Endothelial cell of umbilical vein (primary cell): Measurements from ENCODE around the gene ZNF816. TPM values are rescaled to one million over a fixed set of nuclear protein-coding genes. Genes with fewer than 3 reads are reported as not detected.

Experiments used
- BruUV-seq: library from RNA; stranded (reverse); fragments of 400-500 nt; replicated peaks from 2 replicates; lab custom pipeline; 2021; lab: Mats Ljungman, UMichigan
- CTCF ChIA-PET: fragments of 300-600, 350-600 bp; sonication (Branson Sonifier 250); formaldehyde crosslinking; loops from one replicate; lab custom pipeline; 2021; ENCODE audit warnings: antibody characterized with exemption, inconsistent platforms; lab: Charles Lee
- POLR2A ChIA-PET: fragments of 300-600, 350-600 bp; sonication (Branson Sonifier 250); formaldehyde crosslinking; loops from one replicate; lab custom pipeline; 2021; ENCODE audit warnings: antibody characterized with exemption, inconsistent platforms; lab: Charles Lee
- DNase-seq: peaks from one replicate; pipeline ENCODE4 v3.0.0-alpha.2; 2011; ENCODE audit warnings: low read depth, low spot score
- FAIRE-seq: peaks from 2 replicates; lab custom pipeline; 2011; peaks lifted over from hg19 to GRCh38; lab: Jason Lieb, UNC
- H2AFZ ChIP-seq: 2 replicates; pipeline ENCODE4 v1.6.0; 2012; ENCODE audit warnings: low read depth, low read length, control low read depth, inconsistent platforms
- H3K27ac ChIP-seq: 2 replicates; pipeline ENCODE4 v1.5.1; 2011; ENCODE audit warnings: low read depth, mild to moderate bottlenecking, control low read depth, low read length, moderate library complexity; ENCODE audit not compliant: insufficient read depth
- H3K27me3 ChIP-seq, 2 experiments: 2 replicates each; pipeline versions ENCODE4 v1.6.0 to v1.6.1; 2011; ENCODE audit warnings: low read length in 2 of 2, mixed read lengths in 1 of 2; ENCODE audit not compliant: control insufficient read depth in 2 of 2, insufficient read depth in 2 of 2
- H3K36me3 ChIP-seq, 2 experiments: 2 replicates in 1 of 2; 3 replicates in 1 of 2; pipeline ENCODE4 v1.5.1; 2011; ENCODE audit warnings: low read length in 2 of 2, mild to moderate bottlenecking in 1 of 2, moderate library complexity in 1 of 2; ENCODE audit not compliant: control insufficient read depth in 2 of 2, insufficient read depth in 2 of 2; ENCODE audit errors: extremely low read depth in 1 of 2
- H3K4me1 ChIP-seq: 3 replicates; pipeline ENCODE4 v1.5.1; 2011; ENCODE audit warnings: mild to moderate bottlenecking, low read length; ENCODE audit not compliant: control insufficient read depth, insufficient read depth; ENCODE audit errors: extremely low read depth
- H3K4me2 ChIP-seq: 2 replicates; pipeline ENCODE4 v1.6.1; 2011; ENCODE audit warnings: low read length, control low read depth, mixed read lengths; ENCODE audit not compliant: insufficient read depth
- H3K4me3 ChIP-seq, 3 experiments: fragments of 200-600 bp in 1 of 3; sonication (generic), shearing (Covaris generic) in 1 of 3; replicated peaks in 1 of 3; 2 replicates each; pipeline ENCODE4 v1.5.1; 2011 to 2016; ENCODE audit warnings: control low read depth in 3 of 3, low read length in 3 of 3, mild to moderate bottlenecking in 2 of 3, inconsistent platforms in 1 of 3, low read depth in 1 of 3, moderate library complexity in 1 of 3; ENCODE audit not compliant: insufficient read depth in 1 of 3
- H3K79me2 ChIP-seq: 2 replicates; pipeline ENCODE4 v1.6.0; 2012; ENCODE audit warnings: low read length, inconsistent platforms; ENCODE audit not compliant: control insufficient read depth, insufficient read depth
- H3K9ac ChIP-seq: replicated peaks from 2 replicates; pipeline ENCODE3; 2011; ENCODE audit warnings: low read length, control low read depth; ENCODE audit not compliant: insufficient read depth; ENCODE audit errors: extremely low read depth
- H3K9me1 ChIP-seq: replicated peaks from 3 replicates; pipeline ENCODE4 v1.6.0; 2011; ENCODE audit warnings: mild to moderate bottlenecking, low read length; ENCODE audit not compliant: control insufficient read depth, insufficient read depth; ENCODE audit errors: extremely low read depth
- H3K9me3 ChIP-seq: replicated peaks from 2 replicates; pipeline ENCODE4 v1.5.1; 2012; ENCODE audit warnings: low read length, inconsistent platforms; ENCODE audit not compliant: control insufficient read depth, insufficient read depth
- H4K20me1 ChIP-seq: replicated peaks from 2 replicates; pipeline ENCODE3; 2011; ENCODE audit warnings: mild to moderate bottlenecking, low read length; ENCODE audit not compliant: control insufficient read depth, insufficient read depth; ENCODE audit errors: extremely low read depth
- CTCF ChIP-seq, 2 donors: IDR thresholded peaks; 1 replicate in 1 of 2; 2 replicates in 1 of 2; pipeline ENCODE4 v1.5.1; 2011; ENCODE audit warnings: low read length in 2 of 2, mild to moderate bottlenecking in 2 of 2, moderate library complexity in 2 of 2, control low read depth in 1 of 2, inconsistent platforms in 1 of 2, low read depth in 1 of 2; ENCODE audit not compliant: insufficient read depth in 1 of 2; ENCODE audit errors: extremely low read depth in 1 of 2
- EZH2 ChIP-seq: IDR thresholded peaks from 2 replicates; pipeline ENCODE4 v1.6.1; 2012; ENCODE audit warnings: borderline replicate concordance, low read depth, mild to moderate bottlenecking, moderate library complexity, low read length, inconsistent platforms; ENCODE audit not compliant: severe bottlenecking
- FOS ChIP-seq: IDR thresholded peaks from 2 replicates; pipeline ENCODE4 v1.6.1; 2011; ENCODE audit warnings: mild to moderate bottlenecking, low read length, moderate library complexity, borderline replicate concordance; ENCODE audit not compliant: insufficient read depth
- GATA2 ChIP-seq: IDR thresholded peaks from 2 replicates; pipeline ENCODE4 v1.7.0; 2011; ENCODE audit warnings: low read depth, mild to moderate bottlenecking, moderate library complexity, mixed read lengths, low read length; ENCODE audit not compliant: insufficient read length, insufficient read depth
- JUN ChIP-seq: IDR thresholded peaks from 2 replicates; pipeline ENCODE4 v1.6.1; 2011; ENCODE audit warnings: borderline replicate concordance, low read depth; ENCODE audit not compliant: insufficient read length, insufficient read depth
- MYC ChIP-seq: IDR thresholded peaks from one replicate; pipeline ENCODE4 v1.6.1; 2011; ENCODE audit warnings: mild to moderate bottlenecking, low read depth, low read length
- POLR2A ChIP-seq: IDR thresholded peaks from 2 replicates; pipeline ENCODE4 v1.6.1; 2012; ENCODE audit warnings: low read depth, mild to moderate bottlenecking, control low read depth, low read length
- POLR2AphosphoS5 ChIP-seq: IDR thresholded peaks from 2 replicates; pipeline ENCODE4 v1.6.1; 2012; ENCODE audit warnings: low read depth, mild to moderate bottlenecking, control low read depth, low read length, moderate library complexity; ENCODE audit not compliant: insufficient read depth
- dilution Hi-C: fragments of 300-500 bp; cut with MboI; formaldehyde crosslinking; loops from one replicate; pipeline ENCODE4 v1.15.0; 2019; ENCODE audit warnings: low sequenced_read_pairs; ENCODE audit not compliant: extremely low pct_ligation_motif_present
- intact Hi-C: fragments of 100-400 bp; cut with micrococcal nuclease; formaldehyde crosslinking; loops from one replicate; pipeline ENCODE4 v1.10.0; 2022
- polyA plus RNA-seq, 4 experiments: library from polyadenylated mRNA; depleted of rRNA in 3 of 4; stranded (reverse) in 3 of 4; unstranded in 1 of 4; fragments of >200 nt; gene quantifications; 2 replicates each; pipeline versions ENCODE4 v1.2.1 to v1.2.3, GENCODE V29; 2011 to 2012; ENCODE audit warnings: missing spikeins in 1 of 4
- total RNA-seq: library from RNA; stranded (reverse); gene quantifications from 2 replicates; pipeline ENCODE4 v1.2.3, GENCODE V29; 2021
- TF ChIP-seq, protein P1 (sequence below): IDR thresholded peaks from 2 replicates; pipeline ENCODE4 v1.6.1; 2011; ENCODE audit not compliant: insufficient read depth, insufficient read length

The ZNF816 gene
- total and polyA plus RNA-seq, 2 donors (not counting 3 experiments of a cell fraction or from before 2014, with no cell fraction given) = 1.8 to 4.9 TPM

GRCh38 chr19:52957591-52957990 lies 5.1 kb downstream of the ZNF816 start:
- ChIA-PET POLR2A (no interaction called here), CTCF (no interaction called here)
- peaks cover 4% of the 10 kb centered on the region for H3K4me1 ChIP-seq
- H3K36me3 ChIP-seq = peaks cover 0 to 3% of the 10 kb centered on the region in 2 experiments
- H2AFZ ChIP-seq = no peak overlapping the region
- FAIRE-seq = no peak
- H3K9ac ChIP-seq = no peak overlapping the region
- no peak overlapping the region for H3K27ac ChIP-seq
- no peaks in the 10 kb centered on the region for H3K79me2 ChIP-seq
- H3K9me3 ChIP-seq = peaks cover 1% of the 10 kb centered on the region
- no peaks in the 10 kb centered on the region for H3K9me1 ChIP-seq
- no peak for DNase-seq
- no peaks in the 10 kb centered on the region for H4K20me1 ChIP-seq
- intact Hi-C loops = no loop called here
- H3K4me3 ChIP-seq = no peak overlapping the region
- no peak overlapping the region for H3K4me2 ChIP-seq
- no peaks in the 10 kb centered on the region for H3K27me3 ChIP-seq
- TF ChIP-seq POLR2AphosphoS5 = no peak
- BruUV-seq = no TSS peak
- dilution Hi-C loops = no loop called here

GRCh38 chr19:52956917-52957316 lies 5.8 kb downstream of the ZNF816 start:
- peaks cover 5% of the 10 kb centered on the region for H3K9me3 ChIP-seq
- peaks cover 3 to 4% of the 10 kb centered on the region in 2 experiments for H3K36me3 ChIP-seq
- ChIA-PET POLR2A (no interaction called here), CTCF (no interaction called here)
- intact Hi-C loops = no loop called here
- no peak overlapping the region for H2AFZ ChIP-seq
- H4K20me1 ChIP-seq = no peaks in the 10 kb centered on the region
- H3K27ac ChIP-seq = no peak overlapping the region
- H3K79me2 ChIP-seq = no peaks in the 10 kb centered on the region
- DNase-seq (no peak), FAIRE-seq (no peak)
- TF ChIP-seq EZH2 (no peak), CTCF (IDR thresholded peaks at IDR 0.05; ENCODE audit: extremely low read depth in 1 of 2, insufficient read depth in 1 of 2, low read depth in 1 of 2, low read length in 2 of 2) (no peak), JUN (no peak), FOS (no peak), GATA2 (no peak), POLR2A (no peak), MYC (no peak), POLR2AphosphoS5 (no peak)
- TF ChIP-seq, protein P1, sequence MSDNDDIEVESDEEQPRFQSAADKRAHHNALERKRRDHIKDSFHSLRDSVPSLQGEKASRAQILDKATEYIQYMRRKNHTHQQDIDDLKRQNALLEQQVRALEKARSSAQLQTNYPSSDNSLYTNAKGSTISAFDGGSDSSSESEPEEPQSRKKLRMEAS = no peak
- no TSS peak for BruUV-seq
- H3K9ac ChIP-seq = no peak overlapping the region
- H3K4me2 ChIP-seq = no peak overlapping the region
- H3K4me1 ChIP-seq = peaks cover 3% of the 10 kb centered on the region
- no peak overlapping the region for H3K4me3 ChIP-seq
- dilution Hi-C loops = no loop called here
- H3K27me3 ChIP-seq = no peaks in the 10 kb centered on the region
- H3K9me1 ChIP-seq = no peaks in the 10 kb centered on the region
